HepG2 (cell line): ENCODE measurements around the gene AJUBA. TPM values are rescaled to one million over a fixed set of nuclear protein-coding genes. Genes with fewer than 3 reads are reported as not detected.

Experiments
- DPF2 ChIP-seq: sonication (generic); formaldehyde crosslinking; IDR thresholded peaks from 2 replicates; pipeline ENCODE4 v1.4.0; 2020; ENCODE audit warnings: mild to moderate bottlenecking, low read depth, missing genetic modification reagents, borderline replicate concordance
- EHMT2 ChIP-seq: fragments of 200-600 bp; sonication (generic); IDR thresholded peaks from 2 replicates; pipeline ENCODE4 v1.7.0; 2017; ENCODE audit warnings: antibody characterized with exemption, low read depth, low read length, borderline replicate concordance
- ELF3 ChIP-seq: IDR thresholded peaks from 2 replicates; pipeline ENCODE4 v1.6.1; 2016; ENCODE audit warnings: missing genetic modification reagents, missing compliant biosample characterization
- FOXM1 ChIP-seq: sonication (generic); formaldehyde crosslinking; IDR thresholded peaks from 2 replicates; pipeline ENCODE4 v1.5.0; 2020; ENCODE audit warnings: missing genetic modification reagents
- HNRNPLL ChIP-seq: fragments of 200-400 bp; formaldehyde crosslinking; IDR thresholded peaks from 2 replicates; pipeline ENCODE4 v1.6.1; 2017; ENCODE audit warnings: mild to moderate bottlenecking, low read depth, low read length; ENCODE audit not compliant: poor library complexity, severe bottlenecking
- JARID2 ChIP-seq: sonication (generic); formaldehyde crosslinking; IDR thresholded peaks from 2 replicates; pipeline ENCODE4 v1.8.1; 2023; ENCODE audit warnings: missing genetic modification reagents, inconsistent platforms; ENCODE audit not compliant: insufficient replicate concordance
- MAFF ChIP-seq: IDR thresholded peaks from 2 replicates; pipeline ENCODE4 v1.6.1; 2011; ENCODE audit warnings: low read depth, low read length, improper control_type of control experiment
- MTF1 ChIP-seq: sonication (generic); formaldehyde crosslinking; IDR thresholded peaks from 2 replicates; pipeline ENCODE4 v1.5.0; 2020; ENCODE audit warnings: missing genetic modification reagents
- REL ChIP-seq: sonication (generic); formaldehyde crosslinking; conservative IDR thresholded peaks from 2 replicates; pipeline ENCODE4 v1.8.0; 2022; ENCODE audit warnings: mild to moderate bottlenecking, missing genetic modification reagents, moderate library complexity
- SYNCRIP ChIP-seq: fragments of 200-400 bp; formaldehyde crosslinking; IDR thresholded peaks from 2 replicates; pipeline ENCODE4 v1.6.1; 2018; ENCODE audit warnings: mild to moderate bottlenecking, low read depth, low read length; ENCODE audit not compliant: insufficient read depth
- TARDBP ChIP-seq: sonication (generic); formaldehyde crosslinking; IDR thresholded peaks from 2 replicates; pipeline ENCODE4 v1.8.0; 2022; ENCODE audit warnings: mild to moderate bottlenecking, missing genetic modification reagents
- ZFYVE20 ChIP-seq: sonication (generic); formaldehyde crosslinking; IDR thresholded peaks from 2 replicates; pipeline ENCODE4 v1.8.0; 2023; ENCODE audit warnings: low read depth, mild to moderate bottlenecking, moderate library complexity, missing genetic modification reagents, borderline replicate concordance
- ZMAT3 ChIP-seq: sonication (generic); formaldehyde crosslinking; conservative IDR thresholded peaks from 2 replicates; pipeline ENCODE4 v1.7.0; 2021; ENCODE audit warnings: missing genetic modification reagents
- ZNF138 ChIP-seq: sonication (generic); formaldehyde crosslinking; IDR thresholded peaks from 2 replicates; pipeline ENCODE4 v1.5.0; 2020; ENCODE audit warnings: mild to moderate bottlenecking, low read depth, missing genetic modification reagents
- ZNF33B ChIP-seq: sonication (generic); formaldehyde crosslinking; IDR thresholded peaks from 2 replicates; pipeline ENCODE4 v1.5.1; 2020; ENCODE audit warnings: mild to moderate bottlenecking, missing genetic modification reagents
- ZNF589 ChIP-seq: sonication (generic); formaldehyde crosslinking; conservative IDR thresholded peaks from 2 replicates; pipeline ENCODE4 v1.8.0; 2022; ENCODE audit warnings: mild to moderate bottlenecking, moderate library complexity, missing genetic modification reagents
- ZNF713 ChIP-seq: sonication (generic); formaldehyde crosslinking; IDR thresholded peaks from 2 replicates; pipeline ENCODE4 v1.4.0; 2020; ENCODE audit warnings: mild to moderate bottlenecking, missing genetic modification reagents
- ZNF792 ChIP-seq: IDR thresholded peaks from 2 replicates; pipeline ENCODE4 v1.6.1; 2016
- polyA plus RNA-seq, 8 experiments: library from polyadenylated mRNA; depleted of rRNA in 3 of 8; stranded (reverse) in 7 of 8; unstranded in 1 of 8; fragments of >200 nt; fragmentation: Illumina TruSeq in 4 of 8; extraction: Trizol in 4 of 8; gene quantifications; 2 replicates each; pipeline versions ENCODE4 v1.2.1 to v1.2.3, GENCODE V29; 2011 to 2016; ENCODE audit warnings: low read depth in 4 of 8, missing spikeins in 1 of 8, mixed read lengths in 1 of 8; ENCODE audit not compliant: insufficient read depth in 1 of 8
- total RNA-seq, 5 experiments: library from RNA; depleted of rRNA; stranded (reverse); fragments of >200 nt; fragmentation: Illumina TruSeq; extraction: Trizol; gene quantifications; 2 replicates each; pipeline ENCODE4 v1.2.3, GENCODE V29; 2016; ENCODE audit warnings: low read depth in 1 of 5
- TF ChIP-seq, protein P1 (sequence below): sonication (generic); formaldehyde crosslinking; IDR thresholded peaks from 2 replicates; pipeline ENCODE4 v1.5.0; 2020; ENCODE audit warnings: mild to moderate bottlenecking, missing genetic modification reagents
- TF ChIP-seq, protein P2 (sequence below): sonication (generic); formaldehyde crosslinking; IDR thresholded peaks from 2 replicates; pipeline ENCODE4 v1.5.0; 2020; ENCODE audit warnings: mild to moderate bottlenecking, missing genetic modification reagents
- TF ChIP-seq, protein P3 (sequence below): sonication (generic); formaldehyde crosslinking; conservative IDR thresholded peaks from 2 replicates; pipeline ENCODE4 v1.4.0; 2020; ENCODE audit warnings: missing genetic modification reagents
- TF ChIP-seq, protein P4 (sequence below): sonication (generic); formaldehyde crosslinking; IDR thresholded peaks from 2 replicates; pipeline ENCODE4 v1.4.0; 2020; ENCODE audit warnings: mild to moderate bottlenecking, low read depth, missing genetic modification reagents
- TF ChIP-seq, protein P5 (sequence below): sonication (generic); formaldehyde crosslinking; IDR thresholded peaks from 2 replicates; pipeline ENCODE4 v1.8.0; 2022; ENCODE audit warnings: missing genetic modification reagents, mild to moderate bottlenecking, inconsistent platforms, borderline replicate concordance

AJUBA gene
- total and polyA plus RNA-seq, 2 of the 13 experiments (the other 11 are each of a cell fraction or from before 2014, with no cell fraction given): 157 to 241 TPM

DNA sequence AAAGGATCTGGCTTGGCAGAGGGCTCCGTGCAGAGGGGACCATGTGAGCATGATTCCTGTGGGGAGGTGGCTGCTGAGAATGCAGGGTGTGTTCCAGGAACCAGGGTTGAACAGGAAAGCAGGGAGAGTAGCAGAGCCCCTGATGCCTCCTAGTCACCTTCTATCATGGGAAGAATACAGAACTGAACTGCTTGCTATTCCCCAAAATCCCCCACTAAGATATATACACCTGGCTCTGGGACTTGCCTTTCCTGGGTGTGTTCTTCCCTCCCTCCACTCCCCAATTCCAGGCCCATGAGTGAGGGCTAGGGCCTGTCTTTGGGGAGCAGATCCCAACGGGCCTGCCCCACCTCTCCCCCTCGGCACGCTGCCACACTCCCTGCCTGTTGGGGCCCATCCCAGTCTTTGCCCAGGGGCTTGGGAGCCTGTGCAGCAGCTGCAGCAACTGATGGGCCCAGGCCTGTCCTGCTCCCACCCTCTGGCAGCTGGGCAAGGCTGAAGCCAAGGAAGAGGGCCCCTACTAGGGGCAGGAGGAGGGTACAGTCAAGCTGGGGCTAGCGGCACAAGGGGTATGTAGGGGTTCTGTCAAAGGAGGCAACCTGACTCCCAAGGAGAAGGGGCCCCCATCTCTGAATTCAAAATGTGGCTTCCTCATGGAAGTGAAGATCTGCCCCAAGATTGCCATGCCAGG lies 3.2 kb downstream of the AJUBA start (continued):
- TF ChIP-seq, protein P1, sequence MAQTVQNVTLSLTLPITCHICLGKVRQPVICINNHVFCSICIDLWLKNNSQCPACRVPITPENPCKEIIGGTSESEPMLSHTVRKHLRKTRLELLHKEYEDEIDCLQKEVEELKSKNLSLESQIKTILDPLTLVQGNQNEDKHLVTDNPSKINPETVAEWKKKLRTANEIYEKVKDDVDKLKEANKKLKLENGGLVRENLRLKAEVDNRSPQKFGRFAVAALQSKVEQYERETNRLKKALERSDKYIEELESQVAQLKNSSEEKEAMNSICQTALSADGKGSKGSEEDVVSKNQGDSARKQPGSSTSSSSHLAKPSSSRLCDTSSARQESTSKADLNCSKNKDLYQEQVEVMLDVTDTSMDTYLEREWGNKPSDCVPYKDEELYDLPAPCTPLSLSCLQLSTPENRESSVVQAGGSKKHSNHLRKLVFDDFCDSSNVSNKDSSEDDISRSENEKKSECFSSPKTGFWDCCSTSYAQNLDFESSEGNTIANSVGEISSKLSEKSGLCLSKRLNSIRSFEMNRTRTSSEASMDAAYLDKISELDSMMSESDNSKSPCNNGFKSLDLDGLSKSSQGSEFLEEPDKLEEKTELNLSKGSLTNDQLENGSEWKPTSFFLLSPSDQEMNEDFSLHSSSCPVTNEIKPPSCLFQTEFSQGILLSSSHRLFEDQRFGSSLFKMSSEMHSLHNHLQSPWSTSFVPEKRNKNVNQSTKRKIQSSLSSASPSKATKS (CRISPR knock-in tag): no peak
- TF ChIP-seq, protein P2, sequence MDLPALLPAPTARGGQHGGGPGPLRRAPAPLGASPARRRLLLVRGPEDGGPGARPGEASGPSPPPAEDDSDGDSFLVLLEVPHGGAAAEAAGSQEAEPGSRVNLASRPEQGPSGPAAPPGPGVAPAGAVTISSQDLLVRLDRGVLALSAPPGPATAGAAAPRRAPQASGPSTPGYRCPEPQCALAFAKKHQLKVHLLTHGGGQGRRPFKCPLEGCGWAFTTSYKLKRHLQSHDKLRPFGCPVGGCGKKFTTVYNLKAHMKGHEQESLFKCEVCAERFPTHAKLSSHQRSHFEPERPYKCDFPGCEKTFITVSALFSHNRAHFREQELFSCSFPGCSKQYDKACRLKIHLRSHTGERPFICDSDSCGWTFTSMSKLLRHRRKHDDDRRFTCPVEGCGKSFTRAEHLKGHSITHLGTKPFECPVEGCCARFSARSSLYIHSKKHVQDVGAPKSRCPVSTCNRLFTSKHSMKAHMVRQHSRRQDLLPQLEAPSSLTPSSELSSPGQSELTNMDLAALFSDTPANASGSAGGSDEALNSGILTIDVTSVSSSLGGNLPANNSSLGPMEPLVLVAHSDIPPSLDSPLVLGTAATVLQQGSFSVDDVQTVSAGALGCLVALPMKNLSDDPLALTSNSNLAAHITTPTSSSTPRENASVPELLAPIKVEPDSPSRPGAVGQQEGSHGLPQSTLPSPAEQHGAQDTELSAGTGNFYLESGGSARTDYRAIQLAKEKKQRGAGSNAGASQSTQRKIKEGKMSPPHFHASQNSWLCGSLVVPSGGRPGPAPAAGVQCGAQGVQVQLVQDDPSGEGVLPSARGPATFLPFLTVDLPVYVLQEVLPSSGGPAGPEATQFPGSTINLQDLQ (CRISPR knock-in tag): no peak
- TF ChIP-seq EHMT2: no peak
- TF ChIP-seq ZFYVE20: no peak
- TF ChIP-seq, protein P3, sequence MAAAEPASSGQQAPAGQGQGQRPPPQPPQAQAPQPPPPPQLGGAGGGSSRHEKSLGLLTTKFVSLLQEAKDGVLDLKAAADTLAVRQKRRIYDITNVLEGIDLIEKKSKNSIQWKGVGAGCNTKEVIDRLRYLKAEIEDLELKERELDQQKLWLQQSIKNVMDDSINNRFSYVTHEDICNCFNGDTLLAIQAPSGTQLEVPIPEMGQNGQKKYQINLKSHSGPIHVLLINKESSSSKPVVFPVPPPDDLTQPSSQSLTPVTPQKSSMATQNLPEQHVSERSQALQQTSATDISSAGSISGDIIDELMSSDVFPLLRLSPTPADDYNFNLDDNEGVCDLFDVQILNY: 0 out of 2 replicates have a peak, but pooled peaks have one; percentile 62
- no peak for TF ChIP-seq ELF3 (CRISPR knock-in tag)
- peak; percentile 75 for TF ChIP-seq ZNF792 (CRISPR knock-in tag)
- TF ChIP-seq, protein P4, sequence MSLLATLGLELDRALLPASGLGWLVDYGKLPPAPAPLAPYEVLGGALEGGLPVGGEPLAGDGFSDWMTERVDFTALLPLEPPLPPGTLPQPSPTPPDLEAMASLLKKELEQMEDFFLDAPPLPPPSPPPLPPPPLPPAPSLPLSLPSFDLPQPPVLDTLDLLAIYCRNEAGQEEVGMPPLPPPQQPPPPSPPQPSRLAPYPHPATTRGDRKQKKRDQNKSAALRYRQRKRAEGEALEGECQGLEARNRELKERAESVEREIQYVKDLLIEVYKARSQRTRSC (CRISPR knock-in tag): no peak
- no peak for TF ChIP-seq TARDBP (CRISPR knock-in tag)
- no peak for TF ChIP-seq DPF2 (CRISPR knock-in tag)
- TF ChIP-seq MTF1 (CRISPR knock-in tag): no peak
- TF ChIP-seq REL (CRISPR knock-in tag): no peak
- peak; percentile 94; the same call in 1 of the 2 replicates for TF ChIP-seq ZNF33B (CRISPR knock-in tag)
- no peak; the same call in 1 of the 2 replicates for TF ChIP-seq ZNF138 (CRISPR knock-in tag)
- TF ChIP-seq SYNCRIP: no peak
- TF ChIP-seq ZNF713 (CRISPR knock-in tag): no peak
- TF ChIP-seq ZMAT3: no peak
- TF ChIP-seq HNRNPLL: peak; percentile 30
- TF ChIP-seq FOXM1 (CRISPR knock-in tag): no peak
- TF ChIP-seq ZNF589 (CRISPR knock-in tag): no peak
- TF ChIP-seq, protein P5, sequence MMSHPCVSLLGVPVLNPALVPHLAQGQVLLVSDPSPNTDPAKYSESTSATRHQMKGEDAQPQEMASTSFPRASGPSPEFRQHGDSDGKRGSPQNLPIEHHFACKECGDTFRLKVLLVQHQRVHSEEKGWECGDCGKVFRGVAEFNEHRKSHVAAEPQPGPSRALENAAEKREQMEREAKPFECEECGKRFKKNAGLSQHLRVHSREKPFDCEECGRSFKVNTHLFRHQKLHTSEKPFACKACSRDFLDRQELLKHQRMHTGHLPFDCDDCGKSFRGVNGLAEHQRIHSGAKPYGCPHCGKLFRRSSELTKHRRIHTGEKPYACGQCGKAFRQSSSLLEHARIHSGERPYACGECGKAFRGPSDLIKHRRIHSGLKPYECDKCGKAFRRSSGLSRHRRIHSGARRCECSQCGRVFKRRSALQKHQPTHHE (CRISPR knock-in tag): no peak
- TF ChIP-seq MAFF: no peak
- peak; percentile 68 for TF ChIP-seq JARID2
